Skeletal muscle satellite cell (primary cell): ENCODE measurements around the gene STAG3.
"Not testable (repeated sequence)": the region's sequence is repeated elsewhere in the genome, so short reads cannot be mapped to it uniquely, and the experiment has no call there.

Experiments used
- H3K27me3 ChIP-seq: 2 replicates; pipeline ENCODE4 v1.7.0; 2013; ENCODE audit warnings: low read length; ENCODE audit not compliant: control insufficient read depth, insufficient read depth
- H3K36me3 ChIP-seq: 2 replicates; pipeline ENCODE4 v1.7.0; 2013; ENCODE audit warnings: mild to moderate bottlenecking, control low read depth, low read length; ENCODE audit not compliant: insufficient read depth
- H3K4me1 ChIP-seq: 2 replicates; pipeline ENCODE4 v1.7.0; 2013; ENCODE audit warnings: low read length; ENCODE audit not compliant: control insufficient read depth, insufficient read depth
- H3K4me2 ChIP-seq: 2 replicates; pipeline ENCODE4 v1.7.0; 2013; ENCODE audit warnings: mild to moderate bottlenecking, low read length
- H3K4me3 ChIP-seq: 2 replicates; pipeline ENCODE4 v1.7.0; 2013; ENCODE audit warnings: low read length
- H3K9ac ChIP-seq: 2 replicates; pipeline ENCODE4 v1.7.0; 2013; ENCODE audit warnings: mild to moderate bottlenecking, low read depth, low read length, moderate library complexity
- H3K9me3 ChIP-seq: replicated peaks from 2 replicates; pipeline ENCODE4 v1.7.0; 2013; ENCODE audit warnings: mild to moderate bottlenecking, control low read depth, low read length

Gene STAG3

GRCh38 chr7:100208911-100209408 is 31.2 kb downstream of the STAG3 start:
- H3K4me1 ChIP-seq = no peaks in the 10 kb centered on the region
- no peaks in the 10 kb centered on the region for H3K36me3 ChIP-seq
- no peak overlapping the region for H3K9ac ChIP-seq
- H3K4me2 ChIP-seq = no peak overlapping the region
- H3K27me3 ChIP-seq = peaks cover 14% of the 10 kb centered on the region
- H3K9me3 ChIP-seq = no peaks in the 10 kb centered on the region
- no peak overlapping the region for H3K4me3 ChIP-seq

- Histone ChIP-seq H3K4me2 (no peak overlapping the region), H3K4me3 (no peak overlapping the region), H3K4me1 (no peaks in the 10 kb centered on the region), H3K36me3 (no peaks in the 10 kb centered on the region), H3K9me3 (no peaks in the 10 kb centered on the region), H3K9ac (no peak overlapping the region), H3K27me3 (peaks cover 13% of the 10 kb centered on the region)
These were observed 31.8 kb downstream of the STAG3 start for GRCh38 chr7:100209493-100209892.

GRCh38 chr7:100210805-100211204 is 33.1 kb downstream of the STAG3 start:
- Histone ChIP-seq H3K9ac (no peak overlapping the region), H3K9me3 (no peaks in the 10 kb centered on the region), H3K4me2 (no peak overlapping the region), H3K4me3 (no peak overlapping the region), H3K27me3 (peaks cover 13% of the 10 kb centered on the region), H3K4me1 (no peaks in the 10 kb centered on the region), H3K36me3 (no peaks in the 10 kb centered on the region)

GRCh38 chr7:100211342-100211780 is 33.6 kb downstream of the STAG3 start:
- peaks cover 13% of the 10 kb centered on the region for H3K27me3 ChIP-seq
- no peaks in the 10 kb centered on the region for H3K4me1 ChIP-seq
- H3K9me3 ChIP-seq = no peaks in the 10 kb centered on the region
- no peaks in the 10 kb centered on the region for H3K36me3 ChIP-seq
- H3K9ac ChIP-seq = no peak overlapping the region
- no peak overlapping the region for H3K4me3 ChIP-seq
- no peak overlapping the region for H3K4me2 ChIP-seq

GRCh38 chr7:100212631-100213286 is 35.0 kb downstream of the STAG3 start:
- H3K4me1 ChIP-seq = no peaks in the 10 kb centered on the region
- no peak overlapping the region for H3K4me2 ChIP-seq
- no peaks in the 10 kb centered on the region for H3K9me3 ChIP-seq
- H3K9ac ChIP-seq = no peak overlapping the region
- peaks cover 13% of the 10 kb centered on the region for H3K27me3 ChIP-seq
- no peaks in the 10 kb centered on the region for H3K36me3 ChIP-seq
- no peak overlapping the region for H3K4me3 ChIP-seq

GRCh38 chr7:100213672-100214071 is 36.0 kb downstream of the STAG3 start:
- no peak overlapping the region for H3K9ac ChIP-seq
- H3K9me3 ChIP-seq = no peaks in the 10 kb centered on the region
- no peak overlapping the region for H3K4me3 ChIP-seq
- H3K4me2 ChIP-seq = no peak overlapping the region
- no peaks in the 10 kb centered on the region for H3K4me1 ChIP-seq
- H3K36me3 ChIP-seq = no peaks in the 10 kb centered on the region
- H3K27me3 ChIP-seq = peaks cover 13% of the 10 kb centered on the region

- not testable (repeated sequence) for H3K9me3 ChIP-seq, H3K4me3 ChIP-seq, H3K36me3 ChIP-seq, H3K9ac ChIP-seq, H3K4me1 ChIP-seq, H3K4me2 ChIP-seq, H3K27me3 ChIP-seq
These were observed 36.6 kb downstream of the STAG3 start for GRCh38 chr7:100214356-100214755.

GRCh38 chr7:100215895-100216294 is 38.2 kb downstream of the STAG3 start:
- Histone ChIP-seq H3K9ac (no peak overlapping the region), H3K36me3 (no peaks in the 10 kb centered on the region), H3K27me3 (no peaks in the 10 kb centered on the region), H3K4me1 (no peaks in the 10 kb centered on the region), H3K9me3 (no peaks in the 10 kb centered on the region), H3K4me3 (no peak overlapping the region), H3K4me2 (no peak overlapping the region)

- H3K36me3 ChIP-seq, H3K4me3 ChIP-seq, H3K27me3 ChIP-seq, H3K9ac ChIP-seq, H3K4me2 ChIP-seq, H3K9me3 ChIP-seq, H3K4me1 ChIP-seq: not testable (repeated sequence)
These were observed 40.2 kb downstream of the STAG3 start for GRCh38 chr7:100217934-100218333.

- Histone ChIP-seq H3K36me3 (no peaks in the 10 kb centered on the region), H3K27me3 (no peaks in the 10 kb centered on the region), H3K4me3 (no peak overlapping the region), H3K9ac (no peak overlapping the region), H3K4me2 (no peak overlapping the region), H3K9me3 (no peaks in the 10 kb centered on the region), H3K4me1 (no peaks in the 10 kb centered on the region)
These were observed 41.6 kb downstream of the STAG3 start for GRCh38 chr7:100219271-100219737.

GRCh38 chr7:100219801-100220585 is 42.3 kb downstream of the STAG3 start, which contains the start of gene PVRIG:
PVRIG (plus strand) TSS chr7:100219949; CDS start chr7:100219971, 22 bp downstream.
- H3K4me1 ChIP-seq, H3K4me3 ChIP-seq, H3K9me3 ChIP-seq, H3K4me2 ChIP-seq, H3K9ac ChIP-seq, H3K27me3 ChIP-seq, H3K36me3 ChIP-seq: not testable (repeated sequence)
